Endothelial cell (in vitro differentiated cells): Measurements from ENCODE around the gene PTAR1. TPM values are rescaled to one million over a fixed set of nuclear protein-coding genes. Genes with fewer than 3 reads are reported as not detected.
A peak's percentile ranks its signal among the peaks of the same experiment; 100 is the strongest.

Source experiments
- DNase-seq: peaks from one replicate; pipeline ENCODE4 v3.0.0; 2021; ENCODE audit warnings: low spot score
- H3K27ac Mint-ChIP-seq: one replicate; pipeline ENCODE4 v1.8.0; 2021; ENCODE audit warnings: mixed read lengths, inconsistent platforms; ENCODE audit not compliant: unreplicated experiment
- H3K27me3 Mint-ChIP-seq: one replicate; pipeline ENCODE4 v1.8.0; 2021; ENCODE audit warnings: mild to moderate bottlenecking, moderate library complexity, mixed read lengths, inconsistent platforms; ENCODE audit not compliant: unreplicated experiment
- H3K36me3 Mint-ChIP-seq: one replicate; pipeline ENCODE4 v1.8.0; 2021; ENCODE audit warnings: mild to moderate bottlenecking, low read depth, mixed read lengths, inconsistent platforms; ENCODE audit not compliant: unreplicated experiment
- H3K4me1 Mint-ChIP-seq: one replicate; pipeline ENCODE4 v1.8.0; 2021; ENCODE audit warnings: mild to moderate bottlenecking, mixed read lengths, inconsistent platforms; ENCODE audit not compliant: unreplicated experiment
- H3K4me3 Mint-ChIP-seq: one replicate; pipeline ENCODE4 v1.8.0; 2021; ENCODE audit warnings: mild to moderate bottlenecking, mixed read lengths, inconsistent platforms; ENCODE audit not compliant: unreplicated experiment
- H3K9me3 Mint-ChIP-seq: one replicate; pipeline ENCODE4 v1.8.0; 2021; ENCODE audit warnings: mixed read lengths, inconsistent platforms; ENCODE audit not compliant: unreplicated experiment
- total RNA-seq: library from RNA; stranded (reverse); fragmentation: NEBNext Ultra II Directional; extraction: Animal tissue kit (Norgen Biotek cat#: 25700); gene quantifications from one replicate; pipeline ENCODE4 v1.2.1, GENCODE V29; 2021; ENCODE audit not compliant: unreplicated experiment
- TF ChIP-seq, protein P1 (sequence below): fragments of 200-600 bp; sonication (generic); IDR thresholded peaks from one replicate; pipeline ENCODE4 v1.5.0; 2021; ENCODE audit warnings: antibody characterized with exemption; ENCODE audit not compliant: unreplicated experiment

PTAR1 gene
- total RNA-seq, 1 donor from 2014 or later, result 32.5 TPM

DNA sequence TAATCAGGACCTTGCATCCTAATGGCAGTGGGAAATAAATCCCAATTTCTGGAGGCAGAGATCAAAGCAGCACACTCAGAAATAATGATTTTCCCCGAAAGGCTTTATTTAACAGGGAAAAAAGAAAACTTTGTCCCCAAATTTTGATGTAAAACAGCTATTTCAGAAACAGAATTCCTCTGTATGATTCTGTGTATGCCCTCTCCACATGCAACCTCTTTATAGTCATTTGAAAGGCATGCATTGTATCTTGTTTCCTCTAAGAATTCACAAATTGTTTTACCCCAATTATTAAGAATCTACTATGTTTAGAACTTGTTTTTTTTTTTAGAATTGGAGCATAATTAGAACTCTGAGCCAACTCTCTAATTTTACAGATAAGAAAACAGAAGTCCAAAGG is 2.7 kb upstream of the PTAR1 start:
- no peaks in the 10 kb centered on the region for H3K9me3 Mint-ChIP-seq
- no peak overlapping the region for H3K27ac Mint-ChIP-seq
- no peak overlapping the region for H3K4me3 Mint-ChIP-seq
- H3K36me3 Mint-ChIP-seq, result peaks cover 4% of the 10 kb centered on the region
- TF ChIP-seq, protein P1, sequence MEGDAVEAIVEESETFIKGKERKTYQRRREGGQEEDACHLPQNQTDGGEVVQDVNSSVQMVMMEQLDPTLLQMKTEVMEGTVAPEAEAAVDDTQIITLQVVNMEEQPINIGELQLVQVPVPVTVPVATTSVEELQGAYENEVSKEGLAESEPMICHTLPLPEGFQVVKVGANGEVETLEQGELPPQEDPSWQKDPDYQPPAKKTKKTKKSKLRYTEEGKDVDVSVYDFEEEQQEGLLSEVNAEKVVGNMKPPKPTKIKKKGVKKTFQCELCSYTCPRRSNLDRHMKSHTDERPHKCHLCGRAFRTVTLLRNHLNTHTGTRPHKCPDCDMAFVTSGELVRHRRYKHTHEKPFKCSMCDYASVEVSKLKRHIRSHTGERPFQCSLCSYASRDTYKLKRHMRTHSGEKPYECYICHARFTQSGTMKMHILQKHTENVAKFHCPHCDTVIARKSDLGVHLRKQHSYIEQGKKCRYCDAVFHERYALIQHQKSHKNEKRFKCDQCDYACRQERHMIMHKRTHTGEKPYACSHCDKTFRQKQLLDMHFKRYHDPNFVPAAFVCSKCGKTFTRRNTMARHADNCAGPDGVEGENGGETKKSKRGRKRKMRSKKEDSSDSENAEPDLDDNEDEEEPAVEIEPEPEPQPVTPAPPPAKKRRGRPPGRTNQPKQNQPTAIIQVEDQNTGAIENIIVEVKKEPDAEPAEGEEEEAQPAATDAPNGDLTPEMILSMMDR, result no peak
- peaks cover 5% of the 10 kb centered on the region for H3K4me1 Mint-ChIP-seq
- DNase-seq, result no peak
- peaks cover 2% of the 10 kb centered on the region for H3K27me3 Mint-ChIP-seq

GRCh38 chr9:69760278-69760610 is 433 bp upstream of the PTAR1 start:
- no peak for DNase-seq
- H3K4me1 Mint-ChIP-seq, result peaks cover 5% of the 10 kb centered on the region
- H3K36me3 Mint-ChIP-seq, result peaks cover 4% of the 10 kb centered on the region
- peak overlapping the region; percentile 91 for H3K4me3 Mint-ChIP-seq
- no peaks in the 10 kb centered on the region for H3K27me3 Mint-ChIP-seq
- H3K9me3 Mint-ChIP-seq, result no peaks in the 10 kb centered on the region
- TF ChIP-seq, protein P1, result no peak
- H3K27ac Mint-ChIP-seq, result peak overlapping the region; percentile 85

DNA sequence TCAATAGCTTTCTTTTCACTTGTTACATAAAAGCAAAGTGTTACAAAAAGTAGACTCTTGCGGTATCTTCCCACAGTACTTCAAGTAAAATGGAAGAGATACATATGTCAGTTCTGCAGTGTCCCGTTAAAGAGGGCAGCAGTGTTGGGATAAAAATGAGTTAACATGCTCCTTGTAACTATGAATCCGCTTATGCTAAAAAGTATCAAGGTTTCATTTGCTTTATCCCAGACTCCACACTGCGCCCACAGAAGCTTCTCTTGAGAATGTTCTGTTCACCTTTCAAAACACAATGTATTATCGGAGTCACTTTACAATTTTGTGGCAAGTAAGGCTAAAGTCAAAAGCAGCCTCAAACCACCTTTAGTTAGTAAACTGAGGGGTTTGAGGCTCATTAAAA is 790 bp downstream of the PTAR1 start:
- no peak for DNase-seq
- TF ChIP-seq, protein P1, result no peak
- Mint-ChIP-seq H3K4me3 (peak overlapping the region; percentile 97), H3K36me3 (peaks cover 4% of the 10 kb centered on the region), H3K27ac (peak overlapping the region; percentile 93), H3K4me1 (peaks cover 5% of the 10 kb centered on the region), H3K9me3 (no peaks in the 10 kb centered on the region), H3K27me3 (no peaks in the 10 kb centered on the region)

GRCh38 chr9:69757996-69758675 is 1.7 kb downstream of the PTAR1 start:
- Mint-ChIP-seq H3K27me3 (no peaks in the 10 kb centered on the region), H3K4me1 (peaks cover 5% of the 10 kb centered on the region), H3K4me3 (no peak overlapping the region), H3K27ac (peak overlapping the region; percentile 76), H3K36me3 (peaks cover 4% of the 10 kb centered on the region), H3K9me3 (no peaks in the 10 kb centered on the region)
- no peak for DNase-seq
- TF ChIP-seq, protein P1, result no peak

GRCh38 chr9:69755205-69755604 is 4.6 kb downstream of the PTAR1 start:
- Mint-ChIP-seq H3K9me3 (no peaks in the 10 kb centered on the region), H3K36me3 (peaks cover 4% of the 10 kb centered on the region), H3K27ac (no peak overlapping the region), H3K4me1 (peaks cover 5% of the 10 kb centered on the region), H3K4me3 (no peak overlapping the region), H3K27me3 (no peaks in the 10 kb centered on the region)
- TF ChIP-seq, protein P1, result no peak
- DNase-seq, result no peak
